GM12801 (cell line): ENCODE measurements around the gene ARHGAP22.

Experiments
- TF ChIP-seq, protein P1 (sequence below): IDR thresholded peaks from one replicate; pipeline ENCODE4 v1.5.1; 2011; ENCODE audit warnings: control low read depth; ENCODE audit not compliant: insufficient read length; ENCODE audit errors: extremely low read depth

The ARHGAP22 gene

DNA sequence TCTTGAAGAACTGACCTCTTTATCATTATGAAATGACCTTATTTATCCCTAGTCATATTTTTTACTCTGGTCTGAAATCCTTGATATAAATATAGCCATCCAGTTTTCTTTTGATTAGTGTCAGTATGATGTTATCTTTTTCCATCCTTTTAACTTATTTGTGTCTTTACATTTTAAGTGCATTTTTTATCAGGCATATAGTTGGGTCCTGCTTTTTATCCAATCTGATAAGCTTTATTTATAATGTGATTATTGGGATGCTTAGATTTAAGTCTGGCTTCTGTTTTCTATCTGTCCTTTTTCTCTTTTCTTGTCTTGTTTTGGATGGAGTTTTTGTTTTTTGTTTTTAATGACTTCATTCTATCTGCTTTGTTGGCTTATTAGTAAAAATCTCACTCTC is 119.2 kb downstream of the ARHGAP22 start:
- TF ChIP-seq, protein P1, sequence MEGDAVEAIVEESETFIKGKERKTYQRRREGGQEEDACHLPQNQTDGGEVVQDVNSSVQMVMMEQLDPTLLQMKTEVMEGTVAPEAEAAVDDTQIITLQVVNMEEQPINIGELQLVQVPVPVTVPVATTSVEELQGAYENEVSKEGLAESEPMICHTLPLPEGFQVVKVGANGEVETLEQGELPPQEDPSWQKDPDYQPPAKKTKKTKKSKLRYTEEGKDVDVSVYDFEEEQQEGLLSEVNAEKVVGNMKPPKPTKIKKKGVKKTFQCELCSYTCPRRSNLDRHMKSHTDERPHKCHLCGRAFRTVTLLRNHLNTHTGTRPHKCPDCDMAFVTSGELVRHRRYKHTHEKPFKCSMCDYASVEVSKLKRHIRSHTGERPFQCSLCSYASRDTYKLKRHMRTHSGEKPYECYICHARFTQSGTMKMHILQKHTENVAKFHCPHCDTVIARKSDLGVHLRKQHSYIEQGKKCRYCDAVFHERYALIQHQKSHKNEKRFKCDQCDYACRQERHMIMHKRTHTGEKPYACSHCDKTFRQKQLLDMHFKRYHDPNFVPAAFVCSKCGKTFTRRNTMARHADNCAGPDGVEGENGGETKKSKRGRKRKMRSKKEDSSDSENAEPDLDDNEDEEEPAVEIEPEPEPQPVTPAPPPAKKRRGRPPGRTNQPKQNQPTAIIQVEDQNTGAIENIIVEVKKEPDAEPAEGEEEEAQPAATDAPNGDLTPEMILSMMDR = no peak

DNA sequence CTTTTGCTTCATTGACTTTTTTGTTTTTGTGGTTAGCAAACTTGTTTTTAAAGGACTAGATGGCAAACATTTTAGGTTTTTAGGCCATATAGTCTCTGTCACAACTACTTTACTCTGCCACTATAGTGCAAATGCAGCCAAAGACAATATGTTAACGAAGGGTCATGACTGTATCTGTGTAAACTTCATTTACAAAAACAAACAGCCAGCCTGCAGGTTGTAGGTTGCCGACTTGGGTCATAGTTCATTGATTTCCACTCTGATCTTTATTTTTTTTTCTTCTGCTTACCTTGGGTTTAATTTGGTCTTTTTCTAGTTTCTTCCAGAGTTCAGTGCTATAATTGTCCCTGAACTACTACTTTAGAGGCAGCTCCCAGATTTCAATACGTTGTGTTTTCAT is 120.0 kb downstream of the ARHGAP22 start:
- TF ChIP-seq, protein P1 = no peak

DNA sequence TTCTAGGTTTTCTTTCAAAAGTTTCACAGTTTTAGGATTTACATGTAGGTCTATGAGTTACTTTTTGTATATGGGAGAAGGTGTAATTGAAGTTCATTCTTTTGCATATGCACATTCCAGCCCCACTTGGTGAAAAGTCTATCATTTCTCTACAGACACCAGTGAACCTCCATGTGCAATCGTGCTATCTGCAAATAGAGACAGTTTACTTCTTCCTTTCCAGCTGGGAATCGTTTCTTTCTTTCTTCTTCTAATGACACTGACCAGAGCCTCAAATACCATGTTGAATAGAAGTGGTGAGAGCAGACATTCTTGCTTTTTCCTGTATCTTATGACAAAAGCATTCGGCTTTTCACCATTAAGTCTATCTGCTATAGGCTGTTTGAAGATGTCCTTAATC is 122.7 kb downstream of the ARHGAP22 start:
- TF ChIP-seq, protein P1 = no peak

GRCh38 chr10:48481385-48481784 is 123.5 kb downstream of the ARHGAP22 start:
- TF ChIP-seq, protein P1 = no peak

GRCh38 chr10:48480397-48481374 is 124.2 kb downstream of the ARHGAP22 start:
- TF ChIP-seq, protein P1 = no peak

DNA sequence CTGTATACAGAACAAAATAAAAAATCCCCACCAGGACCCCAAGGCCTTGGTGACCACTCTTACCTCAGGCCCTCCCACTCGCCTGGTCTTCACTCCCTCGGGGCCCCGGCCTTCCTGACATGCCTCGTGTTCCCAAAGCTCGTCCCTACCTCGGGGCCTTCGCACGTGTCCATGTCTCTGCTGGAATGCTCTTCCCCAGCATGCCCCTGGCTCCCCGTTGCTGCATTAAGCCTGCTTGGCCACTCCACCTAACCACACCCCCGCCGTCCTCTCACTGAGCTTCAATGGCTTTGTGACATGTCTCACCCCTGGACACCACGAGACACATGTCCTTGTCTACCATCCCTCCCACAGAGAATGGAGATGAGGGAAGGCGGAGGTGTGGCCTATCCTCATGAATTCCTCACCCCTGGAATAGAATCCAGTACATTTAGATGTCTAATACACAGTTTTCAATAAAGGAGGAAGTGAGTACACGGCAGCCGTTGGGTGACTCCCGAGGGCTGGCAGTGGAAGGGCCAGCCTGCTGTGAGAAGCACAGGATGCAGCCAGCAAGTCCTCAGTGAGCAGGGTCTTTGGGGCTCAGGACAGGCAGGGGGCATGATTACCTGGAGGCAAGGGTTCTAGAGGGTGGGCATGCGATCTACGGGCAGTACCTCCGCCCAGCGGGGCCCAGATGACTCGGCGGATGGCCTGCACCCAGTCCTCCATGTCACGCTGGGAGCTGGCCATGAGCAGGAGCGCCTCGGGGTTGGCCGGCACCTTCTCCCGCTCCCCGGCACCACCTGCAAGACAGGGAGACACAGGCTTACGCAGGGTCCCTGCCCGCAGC is 125.7 kb downstream of the ARHGAP22 start:
- TF ChIP-seq, protein P1 = no peak

GRCh38 chr10:48478469-48478868 is 126.4 kb downstream of the ARHGAP22 start:
- TF ChIP-seq, protein P1 = no peak
